Measurements from ENCODE around the gene RPTOR.

- TF ChIP-seq, protein P1, sequence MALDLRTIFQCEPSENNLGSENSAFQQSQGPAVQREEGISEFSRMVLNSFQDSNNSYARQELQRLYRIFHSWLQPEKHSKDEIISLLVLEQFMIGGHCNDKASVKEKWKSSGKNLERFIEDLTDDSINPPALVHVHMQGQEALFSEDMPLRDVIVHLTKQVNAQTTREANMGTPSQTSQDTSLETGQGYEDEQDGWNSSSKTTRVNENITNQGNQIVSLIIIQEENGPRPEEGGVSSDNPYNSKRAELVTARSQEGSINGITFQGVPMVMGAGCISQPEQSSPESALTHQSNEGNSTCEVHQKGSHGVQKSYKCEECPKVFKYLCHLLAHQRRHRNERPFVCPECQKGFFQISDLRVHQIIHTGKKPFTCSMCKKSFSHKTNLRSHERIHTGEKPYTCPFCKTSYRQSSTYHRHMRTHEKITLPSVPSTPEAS (tag by site-specific recombination; IDR thresholded peaks at IDR 0.05): no peak
- TF ChIP-seq HIC1 (tag by site-specific recombination; IDR thresholded peaks at IDR 0.05) (no peak), SP3 (tag by site-specific recombination; IDR thresholded peaks at IDR 0.05) (no peak)
These were observed 410.4 kb downstream of the RPTOR start for GRCh38 chr17:80955078-80955477.
